ENCODE results near the gene CLIC2.

The CLIC2 gene

GRCh38 chrX:155262970-155263754 is 71.3 kb downstream of the CLIC2 start:
- no peak for DNase-seq

GRCh38 chrX:155259752-155260151 is 74.7 kb downstream of the CLIC2 start:
- DNase-seq: no peak

GRCh38 chrX:155251391-155251790 is 83.0 kb downstream of the CLIC2 start:
- DNase-seq: no peak

GRCh38 chrX:155247497-155247896 is 86.9 kb downstream of the CLIC2 start:
- no peak for DNase-seq

GRCh38 chrX:155246748-155247147 is 87.7 kb downstream of the CLIC2 start:
- DNase-seq: no peak

DNA sequence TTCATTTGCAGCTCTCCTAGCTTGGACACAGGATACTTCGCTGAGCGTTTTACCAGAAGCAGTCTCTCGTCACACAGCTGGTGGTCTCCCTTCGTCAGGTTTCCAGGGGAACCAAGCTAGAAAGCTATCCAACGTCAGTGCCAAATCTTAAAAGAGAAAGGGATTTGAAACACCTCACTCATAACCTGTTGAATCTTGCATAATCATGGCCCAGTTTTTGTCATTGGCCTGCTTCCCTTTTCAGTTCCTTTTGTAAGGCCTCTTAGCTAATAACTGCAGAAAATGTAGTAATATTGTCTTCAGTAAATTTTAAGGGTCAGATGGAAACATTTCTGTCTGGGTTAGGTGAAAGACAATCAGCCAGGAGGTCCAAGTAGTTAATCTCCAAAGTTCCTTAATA is 92.1 kb downstream of the CLIC2 start:
- DNase-seq: no peak

DNA sequence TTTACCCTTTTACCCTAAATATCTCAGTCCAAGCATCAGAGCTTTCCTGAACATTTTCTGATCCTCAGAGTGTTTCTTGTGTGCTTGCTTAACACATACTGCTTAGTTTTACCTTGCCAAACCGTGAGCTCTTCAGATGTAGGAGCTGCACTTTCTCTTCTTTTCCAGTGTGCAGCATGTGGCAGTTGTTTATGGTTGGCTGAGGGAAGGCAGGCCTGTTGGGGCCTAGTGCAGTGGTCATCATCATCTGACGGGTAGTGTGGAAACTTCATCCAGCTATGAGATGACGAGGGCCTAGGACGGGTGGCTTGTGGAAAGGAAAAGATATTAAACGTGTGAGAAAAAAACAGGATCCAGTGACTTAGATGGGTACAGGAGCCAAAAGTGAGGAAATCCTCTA is 96.7 kb downstream of the CLIC2 start:
- DNase-seq: no peak

DNA sequence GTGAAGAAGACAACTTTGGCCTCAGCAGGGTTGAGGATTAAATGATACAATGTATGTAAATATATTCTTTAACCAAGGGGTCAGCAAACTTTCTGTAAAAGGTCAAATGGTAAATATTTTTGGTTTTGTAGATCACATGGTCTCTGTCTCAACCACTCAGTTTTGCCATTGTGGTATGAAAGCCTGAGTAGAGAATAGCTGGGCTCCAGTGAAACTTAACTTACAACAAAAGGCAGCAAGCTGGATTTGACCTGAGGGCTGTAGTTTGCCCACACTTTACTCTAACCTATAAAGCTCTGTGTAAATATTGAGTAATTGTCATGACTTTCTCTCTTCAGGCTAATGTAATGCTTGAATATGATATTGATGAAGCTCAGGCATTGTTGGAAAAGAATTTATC is 98.5 kb downstream of the CLIC2 start:
- DNase-seq: no peak

DNA sequence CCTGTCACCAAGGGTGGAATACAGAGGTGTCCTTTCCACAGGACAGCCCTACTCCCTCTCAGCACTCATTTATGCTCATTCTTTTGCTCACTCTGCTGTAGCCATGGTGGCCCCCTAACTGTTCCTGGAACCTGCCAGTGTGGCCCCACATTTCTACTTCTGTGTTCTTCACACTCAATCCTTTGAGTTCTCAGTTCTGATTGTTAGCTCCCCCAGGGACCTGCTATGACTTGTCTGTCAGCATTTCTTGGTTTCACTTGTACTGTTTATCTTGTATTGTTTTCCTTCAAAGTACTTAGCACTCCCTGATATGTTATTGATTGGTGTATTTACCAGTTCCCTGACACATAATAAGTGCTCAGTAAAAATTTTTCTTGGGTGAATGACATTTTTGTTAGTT is 103.3 kb downstream of the CLIC2 start:
- DNase-seq: no peak
